GM12878 (cell line): Measurements from ENCODE around the gene PTPRN2. TPM values are rescaled to one million over a fixed set of nuclear protein-coding genes. Genes with fewer than 3 reads are reported as not detected.

ENCODE experiments used
- ATAC-seq: fragments of 200-7000 bp; cut with Tn5 transposase; 3 replicates; pipeline ENCODE4 v1.9.1; 2020; ENCODE audit warnings: mild to moderate bottlenecking, moderate library complexity
- BruUV-seq: library from RNA; stranded (reverse); fragments of 400-500 nt; replicated peaks from 2 replicates; lab custom pipeline; 2021; lab: Mats Ljungman, UMichigan
- CTCF ChIA-PET: fragments of 300-600 bp; sonication (Branson Sonifier 250); formaldehyde crosslinking; extraction: SDS; loops from one replicate; lab custom pipeline; 2021; ENCODE audit warnings: inconsistent platforms; lab: Yijun Ruan, JAX
- POLR2A ChIA-PET: fragments of 350-600 bp; formaldehyde crosslinking; extraction: SDS; loops from one replicate; lab custom pipeline; 2021; ENCODE audit warnings: inconsistent platforms; lab: Charles Lee
- RAD21 ChIA-PET: fragments of 300-600 bp; sonication (Branson Sonifier 250); formaldehyde crosslinking; loops from one replicate; lab custom pipeline; 2023; ENCODE audit warnings: antibody characterized with exemption; ENCODE audit not compliant: unreplicated experiment; lab: Charles Lee
- SMC1A ChIA-PET: fragments of 300-600 bp; sonication (Branson Sonifier 250); formaldehyde crosslinking; loops from one replicate; lab custom pipeline; 2023; ENCODE audit not compliant: unreplicated experiment, uncharacterized antibody; lab: Charles Lee
- DNase-seq: peaks from one replicate; pipeline ENCODE4 v3.0.0-alpha.2; 2011; ENCODE audit warnings: low read depth, low spot score
- FAIRE-seq: peaks from 3 replicates; lab custom pipeline; 2011; peaks lifted over from hg19 to GRCh38; lab: Jason Lieb, UNC
- H2AFZ ChIP-seq: 2 replicates; pipeline ENCODE4 v1.6.0; 2011; ENCODE audit warnings: low read depth, low read length, control low read depth; ENCODE audit not compliant: control insufficient read depth
- H3K27ac ChIP-seq: 2 replicates; pipeline ENCODE4 v1.5.1; 2011; ENCODE audit warnings: control low read depth; ENCODE audit not compliant: control insufficient read depth, insufficient read depth
- H3K27me3 ChIP-seq, 2 experiments: replicated peaks in 1 of 2; 2 replicates each; pipeline versions ENCODE4 v1.6.0 to v1.6.1; 2011; ENCODE audit warnings: low read length in 1 of 2; ENCODE audit not compliant: control insufficient read depth in 2 of 2, insufficient read depth in 2 of 2
- H3K36me3 ChIP-seq, 2 experiments: 2 replicates each; pipeline ENCODE4 v1.5.1; 2011; ENCODE audit warnings: low read length in 1 of 2; ENCODE audit not compliant: control insufficient read depth in 2 of 2, insufficient read depth in 2 of 2
- H3K4me1 ChIP-seq: 2 replicates; pipeline ENCODE4 v1.6.1; 2011; ENCODE audit warnings: mild to moderate bottlenecking, low read length, moderate library complexity, mixed read lengths; ENCODE audit not compliant: control insufficient read depth, insufficient read depth
- H3K4me2 ChIP-seq: 2 replicates; pipeline ENCODE4 v1.6.0; 2011; ENCODE audit warnings: control low read depth; ENCODE audit not compliant: control insufficient read depth, insufficient read depth
- H3K4me3 ChIP-seq: fragments of 200-600 bp; sonication (generic); 2 replicates; pipeline ENCODE4 v1.5.1; 2016
- H3K79me2 ChIP-seq: 2 replicates; pipeline ENCODE4 v1.6.0; 2011; ENCODE audit warnings: low read length; ENCODE audit not compliant: control insufficient read depth, insufficient read depth
- H3K9ac ChIP-seq: 2 replicates; pipeline ENCODE4 v1.8.0; 2011; ENCODE audit warnings: low read length, control low read depth, mixed read lengths; ENCODE audit not compliant: control insufficient read depth, insufficient read depth
- H3K9me3 ChIP-seq: replicated peaks from 3 replicates; pipeline ENCODE4 v1.5.1; 2011; ENCODE audit warnings: mild to moderate bottlenecking, low read length; ENCODE audit not compliant: control insufficient read depth, insufficient read depth
- H4K20me1 ChIP-seq: 2 replicates; pipeline ENCODE4 v1.6.0; 2011; ENCODE audit not compliant: control insufficient read depth, insufficient read depth
- ATF7 ChIP-seq: fragments of 450-650 bp; IDR thresholded peaks from 2 replicates; pipeline ENCODE4 v1.6.1; 2016; ENCODE audit warnings: low read depth, mild to moderate bottlenecking
- CEBPB ChIP-seq, 2 experiments: fragments of 150-350 bp in 1 of 2; IDR thresholded peaks; 2 replicates each; pipeline ENCODE4 v1.6.1; 2012 to 2014; ENCODE audit warnings: low read depth in 2 of 2, low read length in 2 of 2, borderline replicate concordance in 1 of 2, inconsistent platforms in 1 of 2
- POLR2AphosphoS2 ChIP-seq: IDR thresholded peaks from 2 replicates; pipeline ENCODE4 v1.6.1; 2011; ENCODE audit warnings: low read depth, mild to moderate bottlenecking, low read length, improper control_type of control experiment, moderate library complexity
- ZNF384 ChIP-seq: IDR thresholded peaks from 2 replicates; pipeline ENCODE4 v1.6.1; 2012; ENCODE audit warnings: low read depth, mild to moderate bottlenecking, low read length, improper control_type of control experiment, borderline replicate concordance
- ZNF622 ChIP-seq: fragments of 450-650 bp; IDR thresholded peaks from 2 replicates; pipeline ENCODE4 v1.6.1; 2017; ENCODE audit warnings: mild to moderate bottlenecking, inconsistent platforms
- WGBS: methylation state at CpG from one replicate; pipeline ENCODE4 v1.1.6; 2016; ENCODE audit warnings: low lambda C conversion rate; ENCODE audit not compliant: insufficient replicate concordance, insufficient coverage; ENCODE audit errors: missing lambda C conversion rate; 5-methylcytosine and 5-hydroxymethylcytosine counted together
- in situ Hi-C: fragments of 300-500 bp; cut with MboI; formaldehyde crosslinking; loops from 9 replicates; pipeline ENCODE4 v1.14.3; 2018; ENCODE audit warnings: mixed read lengths
- intact Hi-C: fragments of 100-400 bp; cut with micrococcal nuclease; formaldehyde crosslinking; loops from one replicate; pipeline ENCODE4 v1.14.2; 2022; ENCODE audit not compliant: unreplicated experiment
- polyA plus RNA-seq, 11 experiments: library from polyadenylated mRNA; depleted of rRNA in 4 of 11; unstranded in 6 of 11; stranded (reverse) in 5 of 11; fragments of >200 nt; fragmentation: Nextera tagmentation in 4 of 11; fragmentation: Illumina TruSeq in 1 of 11; extraction: Ambion mirVana in 4 of 11; extraction: Trizol in 1 of 11; gene quantifications; 1 replicate in 1 of 11; 2 replicates in 10 of 11; pipeline versions ENCODE4 v1.2.1 to v1.2.3, GENCODE V29; 2011 to 2016; ENCODE audit warnings: inconsistent platforms in 2 of 11, missing spikeins in 2 of 11, low read depth in 1 of 11
- total RNA-seq, 4 experiments: library from RNA; depleted of rRNA in 3 of 4; stranded (reverse); fragments of >200 nt in 3 of 4; fragmentation: Illumina TruSeq in 1 of 4; extraction: Trizol in 1 of 4; gene quantifications; 2 replicates each; pipeline versions ENCODE4 v1.2.1 to v1.2.3, GENCODE V29; 2013 to 2021
- TF ChIP-seq, protein P1 (sequence below): IDR thresholded peaks from 2 replicates; pipeline ENCODE4 v1.6.1; 2012; ENCODE audit warnings: improper control_type of control experiment, low read depth, low read length; ENCODE audit not compliant: insufficient replicate concordance

PTPRN2 gene
- total and polyA plus RNA-seq, 10 of the 15 experiments (the other 5 are each of a cell fraction or from before 2014, with no cell fraction given) = 5.4 TPM; not detected in 9

DNA sequence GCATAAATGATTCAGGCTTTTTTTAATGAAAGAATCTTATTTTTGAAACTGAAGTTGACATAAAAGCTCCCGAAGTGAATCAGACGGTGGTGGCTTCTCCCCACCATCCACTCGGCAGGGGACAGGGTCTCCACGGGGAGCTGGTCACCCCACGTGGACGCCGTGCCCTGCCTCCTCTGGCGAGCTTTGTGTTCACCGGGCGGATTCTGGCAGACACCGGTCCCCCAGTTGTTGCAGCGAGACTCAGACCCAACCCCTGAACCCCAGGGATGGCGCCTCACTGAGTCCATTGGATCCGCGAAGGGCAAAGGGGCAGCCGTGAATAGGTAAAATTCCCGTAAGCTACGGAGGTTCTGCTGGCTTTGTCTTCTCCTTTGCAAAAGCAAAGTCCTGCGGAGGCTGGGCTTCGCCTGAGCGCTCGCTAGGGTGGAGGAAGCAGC, 38.4 kb downstream of the PTPRN2 start (continued):
- TF ChIP-seq, protein P1, sequence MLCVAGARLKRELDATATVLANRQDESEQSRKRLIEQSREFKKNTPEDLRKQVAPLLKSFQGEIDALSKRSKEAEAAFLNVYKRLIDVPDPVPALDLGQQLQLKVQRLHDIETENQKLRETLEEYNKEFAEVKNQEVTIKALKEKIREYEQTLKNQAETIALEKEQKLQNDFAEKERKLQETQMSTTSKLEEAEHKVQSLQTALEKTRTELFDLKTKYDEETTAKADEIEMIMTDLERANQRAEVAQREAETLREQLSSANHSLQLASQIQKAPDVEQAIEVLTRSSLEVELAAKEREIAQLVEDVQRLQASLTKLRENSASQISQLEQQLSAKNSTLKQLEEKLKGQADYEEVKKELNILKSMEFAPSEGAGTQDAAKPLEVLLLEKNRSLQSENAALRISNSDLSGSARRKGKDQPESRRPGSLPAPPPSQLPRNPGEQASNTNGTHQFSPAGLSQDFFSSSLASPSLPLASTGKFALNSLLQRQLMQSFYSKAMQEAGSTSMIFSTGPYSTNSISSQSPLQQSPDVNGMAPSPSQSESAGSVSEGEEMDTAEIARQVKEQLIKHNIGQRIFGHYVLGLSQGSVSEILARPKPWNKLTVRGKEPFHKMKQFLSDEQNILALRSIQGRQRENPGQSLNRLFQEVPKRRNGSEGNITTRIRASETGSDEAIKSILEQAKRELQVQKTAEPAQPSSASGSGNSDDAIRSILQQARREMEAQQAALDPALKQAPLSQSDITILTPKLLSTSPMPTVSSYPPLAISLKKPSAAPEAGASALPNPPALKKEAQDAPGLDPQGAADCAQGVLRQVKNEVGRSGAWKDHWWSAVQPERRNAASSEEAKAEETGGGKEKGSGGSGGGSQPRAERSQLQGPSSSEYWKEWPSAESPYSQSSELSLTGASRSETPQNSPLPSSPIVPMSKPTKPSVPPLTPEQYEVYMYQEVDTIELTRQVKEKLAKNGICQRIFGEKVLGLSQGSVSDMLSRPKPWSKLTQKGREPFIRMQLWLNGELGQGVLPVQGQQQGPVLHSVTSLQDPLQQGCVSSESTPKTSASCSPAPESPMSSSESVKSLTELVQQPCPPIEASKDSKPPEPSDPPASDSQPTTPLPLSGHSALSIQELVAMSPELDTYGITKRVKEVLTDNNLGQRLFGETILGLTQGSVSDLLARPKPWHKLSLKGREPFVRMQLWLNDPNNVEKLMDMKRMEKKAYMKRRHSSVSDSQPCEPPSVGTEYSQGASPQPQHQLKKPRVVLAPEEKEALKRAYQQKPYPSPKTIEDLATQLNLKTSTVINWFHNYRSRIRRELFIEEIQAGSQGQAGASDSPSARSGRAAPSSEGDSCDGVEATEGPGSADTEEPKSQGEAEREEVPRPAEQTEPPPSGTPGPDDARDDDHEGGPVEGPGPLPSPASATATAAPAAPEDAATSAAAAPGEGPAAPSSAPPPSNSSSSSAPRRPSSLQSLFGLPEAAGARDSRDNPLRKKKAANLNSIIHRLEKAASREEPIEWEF = no peak
- TF ChIP-seq ZNF622 = no peak
- TF ChIP-seq ZNF384 = no peak
- TF ChIP-seq, all 136 proteins: peak for 0

DNA sequence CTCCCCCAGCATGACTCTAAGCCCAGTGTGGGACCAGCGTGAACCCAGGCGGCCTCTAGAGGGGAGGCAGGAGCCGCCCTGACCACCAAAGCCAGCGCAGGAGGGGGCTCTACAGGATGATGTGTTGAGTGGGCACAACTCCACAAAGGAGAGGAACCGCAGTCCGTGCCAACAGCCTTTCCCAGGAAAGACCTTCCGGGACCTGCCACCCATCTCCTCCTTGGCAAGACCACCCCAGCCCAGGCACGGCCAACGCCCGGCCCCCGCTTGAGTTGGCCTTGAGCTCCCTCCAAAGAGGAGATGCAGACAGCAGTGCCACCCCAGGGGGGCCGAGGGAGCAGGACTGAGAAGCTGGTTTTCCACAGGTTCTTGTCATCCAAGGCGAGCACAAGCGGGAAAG, 38.9 kb downstream of the PTPRN2 start:
- H3K4me1 ChIP-seq = no peaks in the 10 kb centered on the region
- in situ Hi-C loops (no loop called here), intact Hi-C loops (no loop called here)
- no peaks in the 10 kb centered on the region for H4K20me1 ChIP-seq
- no peaks in the 10 kb centered on the region for H3K27me3 ChIP-seq
- H3K9ac ChIP-seq = no peak overlapping the region
- no peak for TF ChIP-seq ATF7
- TF ChIP-seq POLR2AphosphoS2 = no peak
- TF ChIP-seq CEBPB (IDR thresholded peaks at IDR 0.05; ENCODE audit: borderline replicate concordance in 1 of 2, low read depth in 2 of 2, low read length in 2 of 2) = no peak
- H3K27ac ChIP-seq = no peak overlapping the region
- ChIA-PET POLR2A (no interaction called here), SMC1A (no interaction called here), RAD21 (no interaction called here), CTCF (no interaction called here)
- H3K4me2 ChIP-seq = no peak overlapping the region
- no peaks in the 10 kb centered on the region for H3K36me3 ChIP-seq
- no peaks in the 10 kb centered on the region; the same call in 2 of the 3 replicates for H3K9me3 ChIP-seq
- no peak for FAIRE-seq
- no peak for DNase-seq
- H3K4me3 ChIP-seq = no peak overlapping the region
- no TSS peak for BruUV-seq
- WGBS = 67% methylated on average over 14 of the region's 14 CpGs
- H3K79me2 ChIP-seq = no peaks in the 10 kb centered on the region
- ATAC-seq = no peak
- H2AFZ ChIP-seq = no peak overlapping the region
